Astrocyte (in vitro differentiated cells and primary cell): ENCODE data around the gene SF3B2. TPM values are rescaled to one million over a fixed set of nuclear protein-coding genes. Genes with fewer than 3 reads are reported as not detected.

Experiments
- DNase-seq: peaks from one replicate; pipeline ENCODE4 v3.0.0-alpha.2; 2010; ENCODE audit warnings: low read depth
- FAIRE-seq: peaks from 2 replicates; lab custom pipeline; 2011; peaks lifted over from hg19 to GRCh38; lab: Jason Lieb, UNC
- H2AFZ ChIP-seq: 2 replicates; pipeline ENCODE4 v1.6.0; 2012; ENCODE audit warnings: low read depth, low read length, inconsistent platforms
- H3K27ac ChIP-seq: 2 replicates; pipeline ENCODE4 v1.5.1; 2011; ENCODE audit warnings: low read depth, low read length, inconsistent platforms
- H3K27me3 ChIP-seq: 2 replicates; pipeline ENCODE4 v1.6.0; 2011; ENCODE audit warnings: low read length, inconsistent platforms; ENCODE audit not compliant: insufficient read depth
- H3K36me3 ChIP-seq: 2 replicates; pipeline ENCODE4 v1.5.1; 2011; ENCODE audit warnings: low read length, inconsistent platforms; ENCODE audit not compliant: insufficient read depth
- H3K4me1 ChIP-seq: 2 replicates; pipeline ENCODE4 v1.5.1; 2011; ENCODE audit warnings: low read length, inconsistent platforms; ENCODE audit not compliant: insufficient read depth
- H3K4me2 ChIP-seq: 2 replicates; pipeline ENCODE4 v1.6.0; 2012; ENCODE audit warnings: low read length, inconsistent platforms
- H3K4me3 ChIP-seq: 2 replicates; pipeline ENCODE4 v1.5.1; 2011; ENCODE audit warnings: low read depth, mild to moderate bottlenecking, low read length, inconsistent platforms; ENCODE audit not compliant: insufficient read depth
- H3K79me2 ChIP-seq: 2 replicates; pipeline ENCODE4 v1.6.0; 2012; ENCODE audit warnings: mild to moderate bottlenecking, low read length, inconsistent platforms; ENCODE audit not compliant: insufficient read depth
- H3K9ac ChIP-seq: 2 replicates; pipeline ENCODE4 v1.6.0; 2012; ENCODE audit warnings: mild to moderate bottlenecking, low read length, inconsistent platforms
- H3K9me3 ChIP-seq: 2 replicates; pipeline ENCODE4 v1.5.1; 2012; ENCODE audit warnings: low read depth, mild to moderate bottlenecking, low read length, inconsistent platforms; ENCODE audit not compliant: insufficient read depth
- H4K20me1 ChIP-seq: 2 replicates; pipeline ENCODE4 v1.6.0; 2012; ENCODE audit warnings: low read length, inconsistent platforms; ENCODE audit not compliant: insufficient read depth
- H3K27ac Mint-ChIP-seq: one replicate; pipeline ENCODE4 v1.8.0; 2021; ENCODE audit warnings: mild to moderate bottlenecking, mixed read lengths; ENCODE audit not compliant: unreplicated experiment
- H3K27me3 Mint-ChIP-seq: one replicate; pipeline ENCODE4 v1.8.0; 2021; ENCODE audit warnings: low read depth, mixed read lengths; ENCODE audit not compliant: unreplicated experiment
- H3K36me3 Mint-ChIP-seq: one replicate; pipeline ENCODE4 v1.8.0; 2021; ENCODE audit warnings: low read depth, mixed read lengths; ENCODE audit not compliant: unreplicated experiment
- H3K4me1 Mint-ChIP-seq: one replicate; pipeline ENCODE4 v1.8.0; 2021; ENCODE audit warnings: low read depth, mixed read lengths; ENCODE audit not compliant: unreplicated experiment
- H3K4me3 Mint-ChIP-seq: one replicate; pipeline ENCODE4 v1.8.0; 2021; ENCODE audit warnings: mild to moderate bottlenecking, moderate library complexity, mixed read lengths; ENCODE audit not compliant: unreplicated experiment
- H3K9me3 Mint-ChIP-seq: one replicate; pipeline ENCODE4 v1.8.0; 2021; ENCODE audit warnings: mild to moderate bottlenecking, mixed read lengths; ENCODE audit not compliant: unreplicated experiment
- EZH2 ChIP-seq: IDR thresholded peaks from 2 replicates; pipeline ENCODE4 v1.6.1; 2012; ENCODE audit warnings: mild to moderate bottlenecking, low read length, inconsistent platforms; ENCODE audit not compliant: insufficient read depth
- total RNA-seq: library from RNA; stranded (reverse); gene quantifications from 2 replicates; pipeline ENCODE4 v1.2.1, GENCODE V29; 2021
- TF ChIP-seq, protein P1 (sequence below): IDR thresholded peaks from 2 replicates; pipeline ENCODE4 v1.5.1; 2011; ENCODE audit warnings: low read depth, mild to moderate bottlenecking, inconsistent platforms, low read length, moderate library complexity; ENCODE audit not compliant: insufficient read depth

Gene SF3B2
- total RNA-seq, 1 donor from 2014 or later: 170 TPM

GRCh38 chr11:66061268-66061667 lies 9.1 kb downstream of the SF3B2 start:
- Histone ChIP-seq H2AFZ (no peak overlapping the region), H3K4me3 (no peak overlapping the region), H3K36me3 (peaks cover 89% of the 10 kb centered on the region), H3K79me2 (peaks cover 56% of the 10 kb centered on the region), H3K9ac (no peak overlapping the region), H3K9me3 (no peaks in the 10 kb centered on the region), H3K4me1 (no peaks in the 10 kb centered on the region), H3K4me2 (no peak overlapping the region), H3K27ac (no peak overlapping the region), H4K20me1 (peaks cover 69% of the 10 kb centered on the region), H3K27me3 (no peaks in the 10 kb centered on the region)
- TF ChIP-seq, protein P1, sequence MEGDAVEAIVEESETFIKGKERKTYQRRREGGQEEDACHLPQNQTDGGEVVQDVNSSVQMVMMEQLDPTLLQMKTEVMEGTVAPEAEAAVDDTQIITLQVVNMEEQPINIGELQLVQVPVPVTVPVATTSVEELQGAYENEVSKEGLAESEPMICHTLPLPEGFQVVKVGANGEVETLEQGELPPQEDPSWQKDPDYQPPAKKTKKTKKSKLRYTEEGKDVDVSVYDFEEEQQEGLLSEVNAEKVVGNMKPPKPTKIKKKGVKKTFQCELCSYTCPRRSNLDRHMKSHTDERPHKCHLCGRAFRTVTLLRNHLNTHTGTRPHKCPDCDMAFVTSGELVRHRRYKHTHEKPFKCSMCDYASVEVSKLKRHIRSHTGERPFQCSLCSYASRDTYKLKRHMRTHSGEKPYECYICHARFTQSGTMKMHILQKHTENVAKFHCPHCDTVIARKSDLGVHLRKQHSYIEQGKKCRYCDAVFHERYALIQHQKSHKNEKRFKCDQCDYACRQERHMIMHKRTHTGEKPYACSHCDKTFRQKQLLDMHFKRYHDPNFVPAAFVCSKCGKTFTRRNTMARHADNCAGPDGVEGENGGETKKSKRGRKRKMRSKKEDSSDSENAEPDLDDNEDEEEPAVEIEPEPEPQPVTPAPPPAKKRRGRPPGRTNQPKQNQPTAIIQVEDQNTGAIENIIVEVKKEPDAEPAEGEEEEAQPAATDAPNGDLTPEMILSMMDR: no peak
- TF ChIP-seq EZH2: no peak
- peaks cover 33% of the 10 kb centered on the region for H3K36me3 Mint-ChIP-seq
- no peak for DNase-seq
- no peak for FAIRE-seq
- no peaks in the 10 kb centered on the region for H3K9me3 Mint-ChIP-seq
- no peaks in the 10 kb centered on the region for H3K27me3 Mint-ChIP-seq
- H3K4me3 Mint-ChIP-seq: peak overlapping the region; percentile 31
- H3K4me1 Mint-ChIP-seq: peaks cover 2% of the 10 kb centered on the region
- no peak overlapping the region for H3K27ac Mint-ChIP-seq

- Mint-ChIP-seq H3K27ac (no peak overlapping the region), H3K27me3 (no peaks in the 10 kb centered on the region), H3K4me3 (no peak overlapping the region), H3K9me3 (no peaks in the 10 kb centered on the region), H3K4me1 (peaks cover 6% of the 10 kb centered on the region), H3K36me3 (peaks cover 31% of the 10 kb centered on the region)
- H3K4me3 ChIP-seq: no peak overlapping the region
- H3K79me2 ChIP-seq: peaks cover 49% of the 10 kb centered on the region
- H3K9me3 ChIP-seq: no peaks in the 10 kb centered on the region
- FAIRE-seq (no peak), DNase-seq (no peak)
- no peak overlapping the region for H3K27ac ChIP-seq
- H2AFZ ChIP-seq: no peak overlapping the region
- no peaks in the 10 kb centered on the region for H3K27me3 ChIP-seq
- H3K4me1 ChIP-seq: no peaks in the 10 kb centered on the region
- no peak for TF ChIP-seq EZH2
- TF ChIP-seq, protein P1: no peak
- peaks cover 73% of the 10 kb centered on the region for H4K20me1 ChIP-seq
- peaks cover 89% of the 10 kb centered on the region for H3K36me3 ChIP-seq
- no peak overlapping the region for H3K4me2 ChIP-seq
- no peak overlapping the region for H3K9ac ChIP-seq
These were observed 10.2 kb downstream of the SF3B2 start for GRCh38 chr11:66062408-66062807.

- H3K4me1 ChIP-seq: peaks cover 6% of the 10 kb centered on the region
- Mint-ChIP-seq H3K36me3 (peaks cover 29% of the 10 kb centered on the region), H3K9me3 (no peaks in the 10 kb centered on the region), H3K4me3 (no peak overlapping the region), H3K27me3 (no peaks in the 10 kb centered on the region), H3K27ac (no peak overlapping the region), H3K4me1 (peaks cover 14% of the 10 kb centered on the region)
- peaks cover 88% of the 10 kb centered on the region for H3K36me3 ChIP-seq
- H2AFZ ChIP-seq: no peak overlapping the region
- no peak overlapping the region for H3K4me3 ChIP-seq
- no peak for TF ChIP-seq EZH2
- TF ChIP-seq, protein P1: no peak
- DNase-seq (no peak), FAIRE-seq (no peak)
- no peaks in the 10 kb centered on the region for H3K9me3 ChIP-seq
- H3K9ac ChIP-seq: no peak overlapping the region
- H3K4me2 ChIP-seq: no peak overlapping the region
- no peak overlapping the region for H3K27ac ChIP-seq
- H3K27me3 ChIP-seq: no peaks in the 10 kb centered on the region
- peaks cover 44% of the 10 kb centered on the region for H3K79me2 ChIP-seq
- H4K20me1 ChIP-seq: peaks cover 75% of the 10 kb centered on the region
These were observed 11.7 kb downstream of the SF3B2 start for GRCh38 chr11:66063900-66064299.
